ENCODE measurements around the gene EIF4E2. TPM values are rescaled to one million over a fixed set of nuclear protein-coding genes. Genes with fewer than 3 reads are reported as not detected.
A peak's percentile ranks its signal among the peaks of the same experiment; 100 is the strongest.

The EIF4E2 gene
- total RNA-seq, 2 experiments from 2014 or later, result 51.7 to 55.7 TPM

DNA sequence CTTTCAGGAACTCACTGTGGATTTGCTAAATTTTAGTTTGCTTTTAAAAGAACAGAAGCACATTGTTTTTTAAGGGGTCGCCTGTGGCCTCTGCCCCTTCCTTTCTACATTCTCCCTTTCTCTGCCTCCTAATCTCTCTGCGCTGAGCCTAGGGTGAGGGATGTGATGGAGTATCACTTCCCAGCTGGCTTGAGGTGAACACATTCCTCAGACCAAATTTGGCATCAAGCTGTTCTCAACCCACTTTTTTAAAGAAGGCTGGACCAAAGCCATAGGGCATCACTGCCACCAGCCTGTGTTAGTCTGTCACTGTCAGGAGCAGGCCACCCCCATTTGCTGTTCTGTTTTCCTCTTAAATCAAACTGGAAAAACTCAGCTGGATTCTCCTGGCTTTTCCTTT, 27.4 kb downstream of the EIF4E2 start:
- Mint-ChIP-seq H3K27me3 (no peaks in the 10 kb centered on the region), H3K27ac (no peak overlapping the region), H3K4me1 (ENCODE audit: low read depth) (peaks cover 8% of the 10 kb centered on the region), H3K4me3 (no peak overlapping the region), H3K9me3 (no peaks in the 10 kb centered on the region), H3K36me3 (peaks cover 39% of the 10 kb centered on the region)
- POLR2A ChIA-PET, result no interaction called here
- CTCF ChIA-PET, result interaction anchor here (1.6 kb wide), 1 partner anchor 33 kb away, joined by 3 read pairs; no protein-coding TSS in a partner anchor
- intact Hi-C loops (cut with micrococcal nuclease), result no loop called here
- DNase-seq, result no peak

DNA sequence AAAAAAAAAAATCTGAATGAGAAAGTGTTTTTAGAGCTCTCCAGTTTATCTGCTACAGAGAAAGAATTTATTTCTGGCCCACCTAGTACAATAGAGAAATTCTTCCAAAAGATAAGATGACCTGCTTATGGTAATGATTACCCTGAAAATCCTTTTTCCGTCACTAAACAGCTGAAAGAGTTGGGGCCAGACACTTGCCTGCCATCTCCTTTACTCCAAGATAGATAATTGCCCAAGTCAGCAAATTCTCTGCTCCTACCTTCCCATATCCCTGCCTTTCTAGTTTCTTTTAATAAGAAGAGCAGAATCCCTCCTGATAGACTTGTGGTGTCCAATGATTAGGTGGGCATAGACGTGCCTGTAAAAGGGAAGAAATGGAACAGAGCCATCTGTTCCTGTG, 28.1 kb downstream of the EIF4E2 start:
- ChIA-PET CTCF (interaction anchor here (0.7 to 1.6 kb wide), 2 partner anchors 33 to 78 kb away, joined by 3 read pairs; no protein-coding TSS in a partner anchor), POLR2A (interaction anchor here (0.5 kb wide), 1 partner anchor 11 kb away, joined by 3 read pairs; no protein-coding TSS in a partner anchor)
- no peak for DNase-seq
- intact Hi-C loops (cut with micrococcal nuclease), result no loop called here
- Mint-ChIP-seq H3K4me3 (no peak overlapping the region), H3K36me3 (peaks cover 44% of the 10 kb centered on the region), H3K9me3 (peaks cover 4% of the 10 kb centered on the region), H3K27ac (no peak overlapping the region), H3K4me1 (ENCODE audit: low read depth) (peaks cover 8% of the 10 kb centered on the region), H3K27me3 (no peaks in the 10 kb centered on the region)

DNA sequence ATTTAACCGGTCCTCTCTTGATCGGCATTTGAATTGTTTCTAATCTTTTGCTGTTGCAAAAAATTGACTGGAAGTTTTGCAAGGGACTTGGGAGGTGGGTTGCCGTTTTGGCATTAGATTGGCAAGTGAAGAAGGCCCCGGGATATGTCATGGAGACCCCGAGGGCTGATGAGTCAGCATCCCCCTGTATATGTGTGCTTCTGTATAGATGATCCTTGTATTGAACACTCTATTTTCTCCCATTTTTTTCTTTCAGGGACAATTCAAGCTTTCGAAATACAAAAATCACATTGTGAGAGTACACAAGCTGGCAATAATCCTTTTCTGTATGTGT, 30.1 kb downstream of the EIF4E2 start:
- Mint-ChIP-seq H3K27ac (no peak overlapping the region), H3K36me3 (peaks cover 42% of the 10 kb centered on the region), H3K4me1 (ENCODE audit: low read depth) (peaks cover 8% of the 10 kb centered on the region), H3K4me3 (no peak overlapping the region), H3K9me3 (peaks cover 4% of the 10 kb centered on the region), H3K27me3 (no peaks in the 10 kb centered on the region)
- no peak for DNase-seq
- intact Hi-C loops (cut with micrococcal nuclease), result no loop called here
- POLR2A ChIA-PET, result no interaction called here
- CTCF ChIA-PET, result interaction anchor here (0.9 kb wide), 1 partner anchor 57 kb away, joined by 3 read pairs; no protein-coding TSS in a partner anchor

DNA sequence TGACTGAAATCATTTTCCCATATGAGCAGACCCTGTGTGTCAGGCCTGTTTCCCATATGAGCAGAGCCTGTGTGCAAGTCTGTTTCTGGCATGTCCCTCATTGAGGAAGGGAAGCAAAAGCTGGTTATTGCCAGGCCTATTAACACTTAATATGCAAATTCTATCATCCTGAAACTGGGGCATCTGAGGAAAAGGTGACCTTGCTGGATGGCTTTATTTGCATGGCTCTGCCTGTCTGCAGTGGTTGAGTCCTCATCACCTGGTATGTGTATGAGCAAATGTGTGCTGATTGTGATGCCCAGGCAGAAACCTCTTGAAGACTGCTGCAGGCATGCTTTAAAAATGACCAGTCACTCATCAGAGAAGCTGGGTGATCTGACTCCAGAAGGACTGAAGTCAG, 31.2 kb downstream of the EIF4E2 start:
- intact Hi-C loops (cut with micrococcal nuclease), result no loop called here
- Mint-ChIP-seq H3K9me3 (peaks cover 4% of the 10 kb centered on the region), H3K36me3 (peaks cover 38% of the 10 kb centered on the region), H3K4me3 (no peak overlapping the region), H3K27ac (no peak overlapping the region), H3K27me3 (no peaks in the 10 kb centered on the region), H3K4me1 (ENCODE audit: low read depth) (peaks cover 8% of the 10 kb centered on the region)
- ChIA-PET CTCF (interaction anchor here (0.9 kb wide), 1 partner anchor 58 kb away, joined by 3 read pairs; no protein-coding TSS in a partner anchor), POLR2A (no interaction called here)
- no peak for DNase-seq

DNA sequence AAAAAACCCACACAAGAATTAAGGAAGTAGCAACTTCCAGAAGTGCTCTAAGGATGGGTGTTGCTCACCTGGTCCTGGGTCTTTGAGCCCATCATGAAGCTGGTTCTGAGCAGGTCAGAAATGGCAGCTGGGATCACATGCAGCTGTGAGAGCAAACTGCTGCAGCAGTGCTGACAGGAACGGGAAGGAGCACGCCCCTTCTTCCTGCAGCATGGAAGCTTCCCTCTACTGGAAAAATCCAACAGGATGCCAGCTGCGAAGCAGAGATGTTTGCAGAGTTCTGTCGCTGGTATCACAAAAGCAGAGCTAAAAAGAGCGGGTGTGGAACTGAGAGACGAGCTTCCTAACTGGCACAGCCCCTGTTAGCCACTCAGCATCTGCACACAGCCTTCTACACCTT, 33.7 kb downstream of the EIF4E2 start:
- H3K36me3 Mint-ChIP-seq, result peaks cover 38% of the 10 kb centered on the region
- no peak for DNase-seq
- peaks cover 8% of the 10 kb centered on the region for H3K4me1 Mint-ChIP-seq (ENCODE audit: low read depth)
- intact Hi-C loops (cut with micrococcal nuclease), result no loop called here
- H3K4me3 Mint-ChIP-seq, result no peak overlapping the region
- no peak overlapping the region for H3K27ac Mint-ChIP-seq
- H3K27me3 Mint-ChIP-seq, result no peaks in the 10 kb centered on the region
- H3K9me3 Mint-ChIP-seq, result peaks cover 4% of the 10 kb centered on the region
- CTCF ChIA-PET, result no interaction called here
- POLR2A ChIA-PET, result no interaction called here

DNA sequence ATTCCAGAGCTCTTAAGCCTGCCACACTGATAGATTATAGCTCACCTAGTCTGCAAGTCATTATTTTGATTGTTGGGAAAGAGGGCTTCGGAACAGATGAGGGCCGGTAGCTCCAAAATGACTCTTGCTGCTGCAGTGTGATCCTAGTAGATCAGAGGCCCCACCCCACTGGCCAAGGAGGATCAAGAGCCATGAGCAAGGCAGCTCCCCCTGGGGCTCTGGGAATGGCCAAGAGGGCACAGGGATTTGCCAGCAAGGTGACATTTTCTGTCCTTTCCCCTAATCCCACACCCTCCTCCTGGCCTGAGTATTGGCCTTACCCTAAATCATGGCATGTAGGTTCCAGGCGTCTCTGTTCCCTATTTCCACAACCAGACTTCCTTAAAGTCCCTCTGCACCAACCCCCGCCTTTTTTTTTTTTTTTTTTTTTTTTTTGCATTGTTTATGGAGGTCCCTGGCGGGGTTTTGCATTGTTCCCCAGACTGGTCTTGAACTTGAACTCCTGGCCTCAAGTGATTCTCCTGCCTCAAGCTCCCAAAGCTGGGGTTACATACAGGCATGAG, 36.5 kb downstream of the EIF4E2 start:
- DNase-seq, result no peak
- POLR2A ChIA-PET, result no interaction called here
- Mint-ChIP-seq H3K4me3 (no peak overlapping the region), H3K4me1 (ENCODE audit: low read depth) (no peaks in the 10 kb centered on the region), H3K9me3 (peaks cover 4% of the 10 kb centered on the region), H3K36me3 (peaks cover 22% of the 10 kb centered on the region), H3K27ac (no peak overlapping the region), H3K27me3 (no peaks in the 10 kb centered on the region)
- intact Hi-C loops (cut with micrococcal nuclease), result no loop called here
- CTCF ChIA-PET, result no interaction called here

DNA sequence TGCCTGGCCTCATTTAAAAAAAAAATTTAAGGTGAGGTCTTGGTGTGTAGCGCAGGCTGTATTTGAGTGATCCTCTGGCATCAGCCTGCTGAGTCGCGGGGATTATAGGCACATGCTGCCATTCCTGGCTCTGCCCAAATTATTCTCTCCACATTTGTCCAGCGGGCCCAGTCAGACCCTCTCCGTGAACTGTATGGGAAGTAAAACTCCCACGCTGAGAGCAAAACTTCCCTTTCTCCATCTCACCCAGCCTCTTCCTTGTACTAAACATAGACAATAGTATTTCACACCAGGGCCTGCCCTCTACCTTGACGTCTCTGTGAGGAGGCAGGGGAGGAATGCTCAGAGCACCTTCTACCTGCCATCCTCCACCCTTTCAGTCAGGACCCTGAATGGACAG, 37.0 kb downstream of the EIF4E2 start:
- no peak overlapping the region for H3K27ac Mint-ChIP-seq
- no peaks in the 10 kb centered on the region for H3K4me1 Mint-ChIP-seq (ENCODE audit: low read depth)
- intact Hi-C loops (cut with micrococcal nuclease), result no loop called here
- H3K27me3 Mint-ChIP-seq, result no peaks in the 10 kb centered on the region
- no peak overlapping the region for H3K4me3 Mint-ChIP-seq
- peaks cover 4% of the 10 kb centered on the region for H3K9me3 Mint-ChIP-seq
- CTCF ChIA-PET, result no interaction called here
- POLR2A ChIA-PET, result no interaction called here
- no peak for DNase-seq
- peaks cover 17% of the 10 kb centered on the region for H3K36me3 Mint-ChIP-seq

DNA sequence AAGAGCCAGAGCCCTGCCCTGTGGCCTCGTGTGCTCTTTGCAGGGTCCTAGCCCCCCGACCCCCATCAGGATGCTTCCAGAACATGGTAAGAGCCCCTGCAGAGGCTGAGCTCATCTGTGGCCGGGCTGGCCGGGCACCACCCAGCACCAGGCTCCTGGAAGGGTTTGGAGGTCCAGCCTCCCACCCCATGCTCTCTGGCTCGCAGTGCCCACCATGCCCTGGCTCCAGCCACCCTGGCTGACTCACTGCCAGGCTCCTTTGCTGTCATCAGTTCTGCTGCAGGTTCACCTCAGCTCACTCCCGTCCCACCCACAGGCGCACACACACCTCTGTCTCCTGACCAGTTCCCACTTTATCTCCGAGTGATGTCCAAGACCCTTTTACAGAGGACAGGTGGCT, 37.5 kb downstream of the EIF4E2 start:
- no peak overlapping the region for H3K27ac Mint-ChIP-seq
- peaks cover 3% of the 10 kb centered on the region for H3K4me1 Mint-ChIP-seq (ENCODE audit: low read depth)
- H3K36me3 Mint-ChIP-seq, result peaks cover 12% of the 10 kb centered on the region
- intact Hi-C loops (cut with micrococcal nuclease), result no loop called here
- CTCF ChIA-PET, result no interaction called here
- no peak for DNase-seq
- H3K4me3 Mint-ChIP-seq, result no peak overlapping the region
- H3K27me3 Mint-ChIP-seq, result no peaks in the 10 kb centered on the region
- POLR2A ChIA-PET, result no interaction called here
- H3K9me3 Mint-ChIP-seq, result peaks cover 4% of the 10 kb centered on the region

DNA sequence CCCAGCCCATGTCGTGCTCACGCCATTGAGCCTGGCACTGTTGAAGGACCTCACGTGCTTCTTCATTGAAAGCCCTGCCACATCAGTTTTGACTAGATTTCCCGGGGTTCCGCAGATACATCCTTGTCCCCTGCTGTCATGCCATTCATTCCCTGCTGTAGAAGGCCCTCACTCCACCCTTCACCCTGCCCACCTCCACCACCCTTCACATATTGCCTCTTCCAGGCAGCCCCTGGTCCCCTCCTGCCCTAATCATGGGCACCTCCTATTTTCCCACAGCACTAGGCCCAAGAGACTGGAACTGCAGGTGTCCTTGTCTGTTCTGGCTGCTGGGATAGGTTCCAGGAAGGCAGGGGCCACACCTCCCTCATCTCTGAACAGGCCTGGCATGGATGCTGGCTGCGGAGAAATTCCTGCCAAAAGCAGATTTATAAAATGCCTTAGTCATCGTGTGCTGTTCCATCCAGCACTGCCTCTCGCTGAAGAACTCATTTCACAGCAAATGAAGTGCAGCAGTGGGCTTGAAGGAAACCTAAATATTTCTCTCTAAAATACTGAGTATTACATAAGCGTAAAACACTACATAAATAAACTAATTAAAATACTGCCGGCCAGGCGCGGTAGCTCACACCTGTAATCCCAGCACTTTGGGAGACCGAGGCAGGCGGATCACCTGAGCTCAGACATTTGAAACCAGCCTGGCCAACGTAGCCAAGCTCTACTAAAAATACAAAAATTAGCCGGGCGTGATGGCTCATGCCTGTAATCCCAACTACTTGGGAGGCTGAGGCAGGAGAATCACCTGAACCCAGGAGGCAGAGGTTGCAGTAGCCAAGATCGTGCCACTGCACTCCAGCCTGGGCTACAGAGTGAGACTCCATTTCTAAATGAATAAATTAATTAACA, 38.4 kb downstream of the EIF4E2 start:
- intact Hi-C loops (cut with micrococcal nuclease), result no loop called here

DNA sequence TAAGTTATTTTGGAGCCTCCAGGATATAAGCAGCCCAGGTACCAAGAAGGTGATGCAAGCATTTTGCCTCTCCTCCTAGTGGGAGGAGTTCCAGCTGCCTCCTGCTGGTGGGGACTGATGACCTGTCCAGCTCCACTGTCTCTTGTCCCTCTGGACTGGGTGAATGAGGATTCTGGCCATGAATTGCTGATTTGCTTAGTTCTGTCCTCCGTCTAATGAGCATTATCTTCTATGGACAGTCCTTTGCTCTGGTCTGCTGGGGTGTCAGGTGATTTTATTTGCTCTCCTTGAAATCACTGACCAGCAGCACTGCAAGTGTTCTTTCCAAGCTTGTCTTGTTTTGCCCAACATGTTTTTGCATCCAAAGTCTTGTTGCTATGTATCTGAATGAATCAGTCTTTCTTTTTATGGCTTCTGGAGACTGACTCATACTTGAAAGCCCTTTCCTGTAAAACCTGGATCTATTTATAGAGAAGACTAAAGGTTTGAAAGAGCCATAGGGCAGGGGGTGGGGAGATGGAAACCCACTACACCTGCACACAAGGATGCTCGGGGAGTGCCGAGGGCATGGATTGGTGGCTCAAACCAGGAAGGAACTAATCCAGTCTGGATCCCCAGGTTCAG, 42.4 kb downstream of the EIF4E2 start:
- ChIA-PET POLR2A (no interaction called here), CTCF (no interaction called here)
- Mint-ChIP-seq H3K27me3 (no peaks in the 10 kb centered on the region), H3K9me3 (peaks cover 3% of the 10 kb centered on the region), H3K36me3 (no peaks in the 10 kb centered on the region), H3K4me1 (ENCODE audit: low read depth) (peaks cover 8% of the 10 kb centered on the region), H3K4me3 (no peak overlapping the region), H3K27ac (peak overlapping the region; percentile 60)
- intact Hi-C loops (cut with micrococcal nuclease), result no loop called here
- peak; percentile 25 for DNase-seq

More for the DNA sequence above, 38.4 kb downstream of the EIF4E2 start:
- CTCF ChIA-PET, result no interaction called here
- peaks cover 5% of the 10 kb centered on the region for H3K36me3 Mint-ChIP-seq
- peaks cover 8% of the 10 kb centered on the region for H3K4me1 Mint-ChIP-seq (ENCODE audit: low read depth)
- H3K27me3 Mint-ChIP-seq, result no peaks in the 10 kb centered on the region
- DNase-seq, result no peak
- POLR2A ChIA-PET, result no interaction called here
- H3K9me3 Mint-ChIP-seq, result no peaks in the 10 kb centered on the region
- H3K4me3 Mint-ChIP-seq, result no peak overlapping the region
- no peak overlapping the region for H3K27ac Mint-ChIP-seq

DNA sequence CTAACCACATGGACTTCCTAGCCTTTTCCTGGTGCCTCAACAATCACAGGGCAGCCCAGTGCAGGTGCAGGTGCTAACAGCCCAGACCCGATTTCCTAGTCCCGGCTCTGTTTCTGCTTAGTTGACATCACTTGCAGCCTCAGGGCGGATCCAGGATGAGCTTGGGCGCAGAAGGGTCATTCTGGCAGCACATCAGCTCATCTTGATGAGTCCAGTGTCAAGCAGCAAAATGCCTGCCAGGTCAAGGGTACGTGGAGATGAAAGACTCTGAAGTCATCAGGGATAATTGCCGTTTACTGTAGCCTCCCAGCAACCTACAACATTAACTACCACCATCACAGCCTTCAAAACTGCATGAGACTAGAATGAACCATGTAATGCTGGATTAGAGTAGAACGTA, 43.5 kb downstream of the EIF4E2 start:
- CTCF ChIA-PET, result no interaction called here
- H3K4me1 Mint-ChIP-seq (ENCODE audit: low read depth), result peaks cover 8% of the 10 kb centered on the region
- peaks cover 3% of the 10 kb centered on the region for H3K9me3 Mint-ChIP-seq
- H3K27ac Mint-ChIP-seq, result no peak overlapping the region
- no peak overlapping the region for H3K4me3 Mint-ChIP-seq
- H3K36me3 Mint-ChIP-seq, result no peaks in the 10 kb centered on the region
- H3K27me3 Mint-ChIP-seq, result no peaks in the 10 kb centered on the region
- no peak for DNase-seq
- intact Hi-C loops (cut with micrococcal nuclease), result no loop called here
- POLR2A ChIA-PET, result no interaction called here

DNA sequence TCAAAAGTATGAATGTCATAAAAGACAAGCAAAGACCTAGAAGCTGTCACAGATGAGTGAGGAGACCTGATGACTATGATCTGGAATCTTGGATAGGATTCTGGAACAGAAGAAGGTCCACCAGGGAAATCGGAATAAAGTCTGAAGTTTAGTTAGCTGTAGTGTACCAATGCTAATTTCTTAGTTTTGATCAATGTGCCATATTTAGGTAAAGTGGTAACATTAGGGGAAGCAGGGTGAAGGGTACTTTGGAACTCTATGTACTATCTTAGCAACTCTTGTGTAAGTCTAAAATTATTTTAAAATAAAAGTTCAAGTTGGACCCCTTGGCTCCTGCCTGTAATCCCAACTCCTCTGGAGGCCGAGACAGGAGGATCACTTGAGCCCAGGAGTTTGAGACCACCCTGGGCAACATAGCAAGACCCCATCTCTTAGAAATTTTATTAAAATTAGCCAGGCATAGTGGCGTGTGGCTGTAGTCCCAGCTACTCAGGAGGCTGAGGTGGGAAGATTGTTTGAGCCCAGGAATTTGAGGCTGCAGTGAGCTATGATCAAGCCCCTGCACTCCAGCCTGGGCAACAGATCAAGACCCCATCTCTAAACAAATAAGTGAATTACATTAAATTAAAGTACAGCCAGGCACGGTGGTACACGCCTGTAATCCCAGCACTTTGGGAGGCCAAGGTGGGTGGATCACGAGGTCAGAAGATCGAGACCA, 47.0 kb downstream of the EIF4E2 start:
- H3K36me3 Mint-ChIP-seq, result no peaks in the 10 kb centered on the region
- POLR2A ChIA-PET, result no interaction called here
- H3K27ac Mint-ChIP-seq, result no peak overlapping the region
- peaks cover 8% of the 10 kb centered on the region for H3K4me1 Mint-ChIP-seq (ENCODE audit: low read depth)
- CTCF ChIA-PET, result no interaction called here
- intact Hi-C loops (cut with micrococcal nuclease), result no loop called here
- no peak for DNase-seq
- H3K27me3 Mint-ChIP-seq, result no peaks in the 10 kb centered on the region
- no peak overlapping the region for H3K4me3 Mint-ChIP-seq
- peaks cover 3% of the 10 kb centered on the region for H3K9me3 Mint-ChIP-seq

All from activated CD4-positive, alpha-beta memory T cell treated with anti-CD3 and anti-CD28 coated beads for 36 hours (primary cell).